HCT116 (cell line): ENCODE results near the gene MGA.

Experiments used
- CEBPB ChIP-seq: IDR thresholded peaks from 2 replicates; pipeline ENCODE4 v1.6.1; 2012; ENCODE audit warnings: low read depth
- EZH2phosphoT487 ChIP-seq: fragments of 200-600 bp; IDR thresholded peaks from 2 replicates; pipeline ENCODE4 v1.6.1; 2018; ENCODE audit warnings: antibody characterized with exemption, borderline replicate concordance
- FOSL1 ChIP-seq: IDR thresholded peaks from 2 replicates; pipeline ENCODE4 v1.6.1; 2012; ENCODE audit warnings: low read depth
- POLR2A ChIP-seq: IDR thresholded peaks from 2 replicates; pipeline ENCODE4 v1.7.0; 2011; ENCODE audit warnings: borderline replicate concordance; ENCODE audit not compliant: insufficient read depth, insufficient read length; ENCODE audit errors: extremely low read depth
- POLR2AphosphoS5 ChIP-seq: IDR thresholded peaks from 2 replicates; pipeline ENCODE4 v1.6.1; 2011; ENCODE audit warnings: mild to moderate bottlenecking, low read depth, low read length, moderate library complexity
- RAD21 ChIP-seq: IDR thresholded peaks from 2 replicates; pipeline ENCODE4 v1.6.1; 2012; ENCODE audit warnings: low read depth, mild to moderate bottlenecking
- SIN3A ChIP-seq: IDR thresholded peaks from 2 replicates; pipeline ENCODE4 v1.6.1; 2012; ENCODE audit warnings: low read depth
- SP1 ChIP-seq: IDR thresholded peaks from 2 replicates; pipeline ENCODE4 v1.6.1; 2012; ENCODE audit warnings: low read depth
- ZFX ChIP-seq: fragments of 450-650 bp; IDR thresholded peaks from 2 replicates; pipeline ENCODE4 v1.6.1; 2017
- TF ChIP-seq, protein P1 (sequence below): IDR thresholded peaks from 2 replicates; pipeline ENCODE4 v1.6.1; 2012
- TF ChIP-seq, protein P2 (sequence below), 3 experiments: fragments of 200-600 bp in 1 of 3; sonication (generic) in 1 of 3; IDR thresholded peaks in 2 of 3; conservative IDR thresholded peaks in 1 of 3; 2 replicates each; pipeline ENCODE4 v1.5.1; 2012 to 2017; ENCODE audit warnings: low read depth in 2 of 3, low read length in 2 of 3, antibody characterized with exemption in 1 of 3, borderline replicate concordance in 1 of 3, control low read depth in 1 of 3, mild to moderate bottlenecking in 1 of 3, mixed read lengths in 1 of 3, mixed run types in 1 of 3, moderate library complexity in 1 of 3; ENCODE audit not compliant: insufficient read depth in 1 of 3
- TF ChIP-seq, protein P3 (sequence below): IDR thresholded peaks from 2 replicates; pipeline ENCODE4 v1.6.1; 2012
- TF ChIP-seq, protein P4 (sequence below): IDR thresholded peaks from 2 replicates; pipeline ENCODE4 v1.6.1; 2012; ENCODE audit warnings: low read depth

DNA sequence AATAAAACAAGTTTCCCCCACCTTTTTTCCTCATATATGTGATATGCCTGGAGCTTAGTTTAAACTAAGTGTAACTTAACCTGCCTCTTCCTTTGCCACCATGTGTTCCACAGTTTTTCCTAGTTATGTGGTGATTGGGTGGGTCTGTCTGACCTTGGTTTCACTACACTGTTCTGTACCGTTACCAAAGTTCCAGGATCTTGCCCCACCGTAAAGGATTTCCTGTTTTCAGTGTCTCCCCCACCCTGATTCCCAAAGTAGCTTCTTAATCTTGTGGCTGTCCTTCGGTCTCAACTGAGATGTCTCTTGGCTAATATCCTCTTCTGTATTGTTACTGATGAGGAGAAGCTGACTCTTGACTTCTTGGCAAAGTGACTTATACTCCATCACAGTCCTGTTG lies 6.4 kb upstream of the MGA start:
- TF ChIP-seq POLR2A (no peak), RAD21 (no peak), POLR2AphosphoS5 (no peak), SP1 (no peak), FOSL1 (no peak), SIN3A (no peak), ZFX (no peak), EZH2phosphoT487 (no peak), CEBPB (no peak)
- TF ChIP-seq, protein P1, sequence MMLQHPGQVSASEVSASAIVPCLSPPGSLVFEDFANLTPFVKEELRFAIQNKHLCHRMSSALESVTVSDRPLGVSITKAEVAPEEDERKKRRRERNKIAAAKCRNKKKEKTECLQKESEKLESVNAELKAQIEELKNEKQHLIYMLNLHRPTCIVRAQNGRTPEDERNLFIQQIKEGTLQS: no peak
- TF ChIP-seq, protein P2, sequence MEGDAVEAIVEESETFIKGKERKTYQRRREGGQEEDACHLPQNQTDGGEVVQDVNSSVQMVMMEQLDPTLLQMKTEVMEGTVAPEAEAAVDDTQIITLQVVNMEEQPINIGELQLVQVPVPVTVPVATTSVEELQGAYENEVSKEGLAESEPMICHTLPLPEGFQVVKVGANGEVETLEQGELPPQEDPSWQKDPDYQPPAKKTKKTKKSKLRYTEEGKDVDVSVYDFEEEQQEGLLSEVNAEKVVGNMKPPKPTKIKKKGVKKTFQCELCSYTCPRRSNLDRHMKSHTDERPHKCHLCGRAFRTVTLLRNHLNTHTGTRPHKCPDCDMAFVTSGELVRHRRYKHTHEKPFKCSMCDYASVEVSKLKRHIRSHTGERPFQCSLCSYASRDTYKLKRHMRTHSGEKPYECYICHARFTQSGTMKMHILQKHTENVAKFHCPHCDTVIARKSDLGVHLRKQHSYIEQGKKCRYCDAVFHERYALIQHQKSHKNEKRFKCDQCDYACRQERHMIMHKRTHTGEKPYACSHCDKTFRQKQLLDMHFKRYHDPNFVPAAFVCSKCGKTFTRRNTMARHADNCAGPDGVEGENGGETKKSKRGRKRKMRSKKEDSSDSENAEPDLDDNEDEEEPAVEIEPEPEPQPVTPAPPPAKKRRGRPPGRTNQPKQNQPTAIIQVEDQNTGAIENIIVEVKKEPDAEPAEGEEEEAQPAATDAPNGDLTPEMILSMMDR (IDR thresholded peaks at IDR 0.05 in 2 of 3, conservative IDR thresholded peaks at IDR 0.05 in 1 of 3; ENCODE audit: borderline replicate concordance in 1 of 3, insufficient read depth in 1 of 3, low read depth in 2 of 3, low read length in 2 of 3): no peak
- TF ChIP-seq, protein P3, sequence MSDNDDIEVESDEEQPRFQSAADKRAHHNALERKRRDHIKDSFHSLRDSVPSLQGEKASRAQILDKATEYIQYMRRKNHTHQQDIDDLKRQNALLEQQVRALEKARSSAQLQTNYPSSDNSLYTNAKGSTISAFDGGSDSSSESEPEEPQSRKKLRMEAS: no peak
- TF ChIP-seq, protein P4, sequence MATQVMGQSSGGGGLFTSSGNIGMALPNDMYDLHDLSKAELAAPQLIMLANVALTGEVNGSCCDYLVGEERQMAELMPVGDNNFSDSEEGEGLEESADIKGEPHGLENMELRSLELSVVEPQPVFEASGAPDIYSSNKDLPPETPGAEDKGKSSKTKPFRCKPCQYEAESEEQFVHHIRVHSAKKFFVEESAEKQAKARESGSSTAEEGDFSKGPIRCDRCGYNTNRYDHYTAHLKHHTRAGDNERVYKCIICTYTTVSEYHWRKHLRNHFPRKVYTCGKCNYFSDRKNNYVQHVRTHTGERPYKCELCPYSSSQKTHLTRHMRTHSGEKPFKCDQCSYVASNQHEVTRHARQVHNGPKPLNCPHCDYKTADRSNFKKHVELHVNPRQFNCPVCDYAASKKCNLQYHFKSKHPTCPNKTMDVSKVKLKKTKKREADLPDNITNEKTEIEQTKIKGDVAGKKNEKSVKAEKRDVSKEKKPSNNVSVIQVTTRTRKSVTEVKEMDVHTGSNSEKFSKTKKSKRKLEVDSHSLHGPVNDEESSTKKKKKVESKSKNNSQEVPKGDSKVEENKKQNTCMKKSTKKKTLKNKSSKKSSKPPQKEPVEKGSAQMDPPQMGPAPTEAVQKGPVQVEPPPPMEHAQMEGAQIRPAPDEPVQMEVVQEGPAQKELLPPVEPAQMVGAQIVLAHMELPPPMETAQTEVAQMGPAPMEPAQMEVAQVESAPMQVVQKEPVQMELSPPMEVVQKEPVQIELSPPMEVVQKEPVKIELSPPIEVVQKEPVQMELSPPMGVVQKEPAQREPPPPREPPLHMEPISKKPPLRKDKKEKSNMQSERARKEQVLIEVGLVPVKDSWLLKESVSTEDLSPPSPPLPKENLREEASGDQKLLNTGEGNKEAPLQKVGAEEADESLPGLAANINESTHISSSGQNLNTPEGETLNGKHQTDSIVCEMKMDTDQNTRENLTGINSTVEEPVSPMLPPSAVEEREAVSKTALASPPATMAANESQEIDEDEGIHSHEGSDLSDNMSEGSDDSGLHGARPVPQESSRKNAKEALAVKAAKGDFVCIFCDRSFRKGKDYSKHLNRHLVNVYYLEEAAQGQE: no peak
